Measurements from ENCODE around the gene CAMSAP1.
"Not testable (repeated sequence)": the region's sequence is repeated elsewhere in the genome, so short reads cannot be mapped to it uniquely, and the experiment has no call there.

The CAMSAP1 gene

GRCh38 chr9:135920973-135921585, 13.7 kb upstream of the CAMSAP1 start:
- no peak for DNase-seq (ENCODE audit: low read depth, low spot score)

GRCh38 chr9:135920256-135920930, 13.0 kb upstream of the CAMSAP1 start:
- no peak for DNase-seq (ENCODE audit: low read depth, low spot score)

DNA sequence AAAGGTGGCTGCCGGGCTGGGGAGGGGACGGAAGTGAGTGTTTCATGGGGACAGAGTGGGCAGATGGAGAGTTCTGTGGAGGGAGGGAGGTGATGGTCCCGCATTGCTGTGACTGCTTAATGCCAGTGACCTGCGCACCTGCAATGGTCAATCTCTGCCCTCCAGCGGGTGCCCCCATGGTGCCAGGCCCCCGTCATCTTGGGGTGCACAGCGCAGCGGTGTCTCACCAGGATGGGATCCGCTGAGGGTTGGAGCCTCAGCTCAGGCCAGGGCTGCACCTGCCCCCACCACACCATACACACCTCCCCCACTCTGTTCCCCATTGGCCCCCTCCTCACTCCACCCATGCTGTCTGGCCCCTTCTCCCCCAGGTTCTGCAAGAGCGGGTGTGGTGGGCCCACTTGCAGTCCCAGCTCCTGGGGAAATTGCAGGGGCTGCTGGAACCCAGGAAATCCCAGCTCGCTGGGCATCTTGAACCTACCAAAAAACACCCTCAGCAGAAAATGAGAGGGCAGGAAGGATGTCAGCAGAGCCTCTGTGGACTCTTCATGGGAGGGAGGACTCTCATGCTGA, 12.1 kb upstream of the CAMSAP1 start:
- DNase-seq (ENCODE audit: low read depth, low spot score): no peak

GRCh38 chr9:135916227-135916626, 8.9 kb upstream of the CAMSAP1 start:
- not testable (repeated sequence) for DNase-seq (ENCODE audit: low read depth, low spot score)

DNA sequence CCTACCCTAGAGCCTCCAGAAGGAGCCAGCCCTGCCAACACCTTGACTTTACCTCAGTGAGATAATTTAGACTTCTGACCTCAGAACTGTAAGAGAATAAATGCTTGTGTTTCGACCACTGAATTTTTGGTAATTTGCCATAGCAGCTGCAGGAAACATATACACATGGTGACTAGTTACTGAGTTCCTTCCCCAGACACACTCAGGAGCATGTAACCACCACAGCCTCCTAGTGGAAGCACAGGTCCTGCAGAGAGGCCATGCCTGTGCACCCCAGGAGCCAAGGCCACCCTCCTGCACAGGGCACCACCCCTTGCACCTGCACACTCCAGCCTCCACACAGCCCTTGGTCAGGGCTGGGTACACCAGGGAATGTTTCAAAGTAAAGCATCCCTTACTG, 7.6 kb upstream of the CAMSAP1 start:
- DNase-seq (ENCODE audit: low read depth, low spot score): peak; percentile 38

GRCh38 chr9:135911233-135911632, 3.9 kb upstream of the CAMSAP1 start:
- DNase-seq (ENCODE audit: low read depth, low spot score): not testable (repeated sequence)

DNA sequence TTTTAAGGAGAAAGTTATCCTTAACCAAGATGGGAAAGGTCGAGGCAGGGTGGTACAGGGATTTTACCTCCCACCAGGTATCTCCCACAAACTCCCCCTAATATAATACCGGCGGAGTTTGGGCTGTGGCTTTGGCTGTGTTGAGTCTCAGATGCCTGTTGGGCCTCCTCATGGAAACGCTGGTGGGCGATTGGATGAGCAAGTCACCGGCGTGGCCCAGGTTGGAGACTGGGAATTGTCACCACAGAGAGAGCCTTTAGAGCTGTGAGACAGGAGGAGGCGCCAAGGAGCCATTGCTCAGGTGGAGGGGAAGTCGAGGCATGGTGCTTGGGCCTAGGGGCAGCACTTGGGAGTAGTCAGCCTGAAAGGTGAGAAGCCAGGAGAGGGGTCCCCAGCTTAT, 3.4 kb upstream of the CAMSAP1 start:
- DNase-seq (ENCODE audit: low read depth, low spot score): no peak

DNA sequence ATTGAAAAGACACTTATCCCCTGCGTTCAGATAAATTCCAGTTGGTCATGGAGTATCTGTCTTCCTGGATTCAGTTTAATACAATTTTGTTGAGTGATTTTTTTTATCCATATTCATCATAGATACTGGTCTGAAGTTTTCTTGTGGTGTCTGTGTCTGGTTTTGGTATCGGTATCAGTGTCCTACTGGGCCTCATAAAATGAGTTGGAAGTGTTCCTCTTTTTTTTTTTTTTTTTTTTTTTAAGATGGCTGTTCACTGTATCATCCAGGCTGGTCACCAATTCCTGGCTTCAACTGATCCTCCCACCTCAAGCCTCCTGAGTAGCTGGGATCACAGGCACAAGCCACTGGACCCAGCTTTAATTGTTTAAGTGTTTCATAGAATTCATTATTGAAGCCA, 2.9 kb upstream of the CAMSAP1 start:
- DNase-seq (ENCODE audit: low read depth, low spot score): no peak

DNA sequence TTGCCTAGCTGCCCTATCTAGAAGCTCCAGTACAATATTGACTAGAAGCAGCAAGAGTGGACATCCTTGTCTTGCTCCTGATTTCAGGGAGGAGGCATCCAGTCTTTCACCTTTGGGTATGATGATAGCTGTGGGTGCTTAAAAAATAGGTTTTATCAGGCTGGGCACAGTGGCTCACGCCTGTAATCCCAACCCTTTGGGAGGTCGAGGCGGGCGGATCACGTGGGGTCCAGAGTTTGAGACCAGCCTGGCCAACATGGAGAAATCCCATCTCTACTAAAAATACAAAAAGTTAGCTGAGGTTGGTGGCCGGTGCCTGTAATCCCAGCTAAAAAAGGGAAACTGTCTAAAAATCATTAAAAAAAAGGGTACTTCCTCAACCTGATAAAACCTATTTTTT, 2.0 kb upstream of the CAMSAP1 start:
- DNase-seq (ENCODE audit: low read depth, low spot score): no peak

DNA sequence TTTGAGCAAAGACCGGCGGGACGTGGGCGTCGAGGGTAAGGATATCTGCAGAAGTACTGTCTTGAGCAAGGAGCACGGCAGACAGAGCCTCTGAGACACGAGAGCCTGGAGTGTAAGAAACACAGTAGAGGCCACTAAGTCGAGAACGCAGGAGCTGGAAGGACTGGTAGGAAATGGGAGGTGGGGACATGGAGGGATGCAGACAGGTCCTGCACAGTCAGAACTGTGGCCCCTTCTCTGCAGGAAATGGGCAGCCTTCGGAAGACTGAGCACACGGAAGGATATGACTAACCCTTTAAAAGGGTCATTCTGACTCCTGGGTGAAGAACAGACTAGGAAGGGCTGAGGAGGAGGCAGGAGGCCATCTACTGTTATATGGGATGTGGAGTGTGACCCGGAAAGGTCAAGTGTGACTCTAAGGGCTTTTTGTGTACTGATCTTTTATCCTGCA, 1.4 kb upstream of the CAMSAP1 start:
- DNase-seq (ENCODE audit: low read depth, low spot score): no peak

DNA sequence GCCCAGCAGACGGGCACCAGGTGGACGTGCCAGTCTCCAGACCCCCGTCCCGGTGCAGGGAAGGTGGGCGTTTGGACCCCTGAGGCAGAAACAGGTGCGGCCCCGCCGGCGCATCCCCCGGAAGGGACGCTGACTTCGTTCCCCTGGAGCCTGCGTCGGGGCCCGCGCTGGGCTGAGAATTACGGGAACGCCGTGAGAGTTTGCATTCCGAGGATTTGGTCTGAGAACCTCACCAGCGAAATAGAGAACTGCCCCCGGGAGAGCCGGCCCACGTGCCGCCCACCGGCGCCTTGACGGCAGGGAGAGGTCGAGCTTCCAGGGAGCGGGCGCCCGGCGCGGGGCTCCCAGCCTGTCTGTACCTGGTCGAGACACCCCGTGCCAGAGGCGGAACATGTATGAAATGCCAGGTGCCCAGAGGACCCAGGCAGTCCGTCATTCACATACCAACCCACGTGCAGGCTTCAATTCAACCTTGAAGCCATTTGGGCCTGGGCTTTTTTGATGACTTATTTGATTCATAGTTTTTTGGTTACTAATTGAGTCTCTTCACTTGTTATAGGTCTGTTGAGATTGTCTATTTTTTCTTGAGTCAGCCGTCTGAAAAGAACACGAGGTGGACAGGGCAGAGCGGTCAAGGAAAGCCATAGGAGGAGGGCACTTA, 877 bp upstream of the CAMSAP1 start:
- peak; percentile 53 for DNase-seq (ENCODE audit: low read depth, low spot score)

- no peak for DNase-seq (ENCODE audit: low read depth, low spot score)
Observed at GRCh38 chr9:135907006-135907430, 328 bp downstream of the CAMSAP1 start.

GRCh38 chr9:135906291-135907005, 898 bp downstream of the CAMSAP1 start:
- DNase-seq (ENCODE audit: low read depth, low spot score): peak; percentile 64

- peak; percentile 53 for DNase-seq (ENCODE audit: low read depth, low spot score)
Observed at GRCh38 chr9:135905380-135906258, 1.7 kb downstream of the CAMSAP1 start.

GRCh38 chr9:135903786-135904520, 3.4 kb downstream of the CAMSAP1 start:
- DNase-seq (ENCODE audit: low read depth, low spot score): no peak

DNA sequence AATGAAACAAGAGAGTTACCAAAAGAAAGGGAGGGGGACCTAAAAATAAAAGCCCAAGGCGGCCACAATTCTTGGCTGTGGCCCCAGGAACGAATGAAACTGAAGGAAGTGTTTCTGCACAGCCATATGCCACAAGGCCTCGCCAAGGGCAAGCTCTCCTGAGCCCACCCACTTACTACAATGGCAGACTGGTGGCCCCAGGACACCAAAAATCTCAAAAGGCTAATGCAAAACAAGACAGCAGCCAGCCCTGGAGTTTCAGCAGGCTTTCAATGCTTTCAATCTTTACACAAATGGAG, 4.0 kb downstream of the CAMSAP1 start:
- no peak for DNase-seq (ENCODE audit: low read depth, low spot score)

- no peak for DNase-seq (ENCODE audit: low read depth, low spot score)
Observed at GRCh38 chr9:135902655-135903357, 4.5 kb downstream of the CAMSAP1 start.

DNA sequence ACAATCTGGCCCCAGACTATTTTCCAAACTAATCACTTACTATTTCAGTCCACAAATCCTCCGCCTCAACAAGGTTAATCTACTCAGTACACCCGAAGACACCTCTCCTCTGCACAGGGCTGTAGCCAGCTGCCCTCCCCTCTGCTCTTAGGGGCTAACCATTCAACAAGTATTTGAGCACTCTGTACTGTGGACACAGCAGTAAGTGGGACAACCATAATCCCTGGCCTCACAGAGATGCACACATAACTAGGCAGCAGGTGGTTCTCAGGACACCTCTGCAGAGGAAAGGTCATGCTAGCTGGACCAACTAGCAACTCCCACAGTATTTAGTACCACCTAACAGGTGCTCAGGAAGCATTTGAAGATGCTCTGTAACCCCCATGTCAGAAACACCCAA, 5.5 kb downstream of the CAMSAP1 start:
- DNase-seq (ENCODE audit: low read depth, low spot score): no peak

DNA sequence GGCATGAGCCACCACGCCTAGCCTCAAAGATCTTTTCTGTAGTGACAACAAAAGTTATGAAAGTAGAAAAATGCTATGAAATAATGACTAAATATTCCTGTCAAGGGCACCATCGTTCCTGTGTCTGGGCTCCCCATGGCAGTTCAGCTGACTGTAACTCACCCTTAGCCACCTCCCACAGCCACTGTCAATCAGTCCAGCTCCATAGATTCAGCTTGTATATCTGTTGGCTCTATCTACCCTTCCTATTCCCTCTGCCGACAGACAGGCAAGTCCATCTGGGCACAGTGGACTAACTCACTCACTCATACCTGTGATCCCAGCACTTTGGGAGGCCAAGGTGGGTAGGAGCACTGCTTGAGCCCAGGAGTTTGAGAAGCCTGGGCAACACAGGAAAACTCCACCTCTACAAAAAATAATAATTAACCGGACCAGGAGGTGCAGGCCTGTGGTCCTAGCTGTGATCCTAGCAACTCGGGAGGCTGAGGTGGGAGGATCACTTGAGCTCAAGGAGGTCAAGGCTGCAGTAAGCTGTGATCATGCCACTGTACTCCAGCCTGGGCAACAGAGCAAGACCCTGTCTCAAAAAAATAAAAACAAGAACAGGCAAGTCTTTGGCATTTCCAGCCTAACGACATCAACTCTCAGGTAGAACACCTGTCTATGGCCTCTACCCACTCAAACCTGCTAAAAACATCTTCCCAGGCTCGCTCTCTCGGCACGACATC, 6.2 kb downstream of the CAMSAP1 start:
- DNase-seq (ENCODE audit: low read depth, low spot score): no peak
